ENCODE data around the gene PCDHB7.
"Not testable (repeated sequence)": the region's sequence is repeated elsewhere in the genome, so short reads cannot be mapped to it uniquely, and the experiment has no call there.

Gene PCDHB7

DNA sequence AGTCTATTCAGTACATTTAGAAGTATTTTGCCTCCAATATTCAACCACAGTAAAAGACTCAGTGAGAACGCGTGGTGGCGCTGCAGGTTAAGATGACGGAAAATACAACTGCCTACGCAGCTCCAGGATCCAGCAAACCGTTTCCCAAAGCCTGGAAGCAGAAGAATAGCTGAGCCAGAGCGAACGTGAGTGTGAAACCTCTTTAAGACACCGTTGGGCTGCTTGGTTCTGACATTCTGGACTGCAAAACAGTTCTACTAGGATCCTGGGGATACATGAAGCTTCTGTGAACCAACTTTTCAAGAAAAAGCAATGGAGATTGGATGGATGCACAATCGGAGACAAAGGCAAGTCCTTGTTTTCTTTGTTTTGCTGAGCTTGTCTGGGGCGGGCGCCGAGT is 9.8 kb downstream of the PCDHB7 start, which contains the start of gene PCDHB16:
Gene PCDHB16, plus strand, starts transcription at position 140 of the 400 bp plus-strand sequence. Its CDS starts 173 bp downstream, at position 313.
- no peak for FAIRE-seq

GRCh38 chr5:141184117-141184855 is 11.8 kb downstream of the PCDHB7 start:
- not testable (repeated sequence) for FAIRE-seq

DNA sequence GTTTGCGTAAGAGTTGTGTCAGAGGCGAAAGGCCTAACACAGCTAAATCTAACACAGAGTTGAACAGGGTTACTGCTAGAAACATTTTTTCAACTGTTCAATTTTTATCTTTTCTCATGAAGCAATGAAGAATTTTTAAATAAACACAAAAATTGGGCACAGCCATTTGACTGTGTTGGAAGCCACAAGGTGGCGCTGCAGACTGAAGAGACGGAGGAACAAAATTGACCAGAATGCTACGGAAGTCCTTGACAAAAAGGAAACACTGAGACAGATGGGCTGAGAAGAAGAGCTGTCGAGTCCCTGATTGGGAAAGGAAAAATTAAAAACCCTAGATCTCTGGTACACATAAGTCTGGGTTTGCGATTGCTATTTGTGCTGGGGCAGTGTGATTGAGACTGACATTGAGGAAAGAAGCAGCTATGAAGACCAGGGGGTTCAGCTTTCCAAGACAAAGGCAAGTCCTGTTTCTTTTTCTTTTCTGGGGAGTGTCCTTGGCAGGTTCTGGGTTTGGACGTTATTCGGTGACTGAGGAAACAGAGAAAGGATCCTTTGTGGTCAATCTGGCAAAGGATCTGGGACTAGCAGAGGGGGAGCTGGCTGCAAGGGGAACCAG is 14.6 kb downstream of the PCDHB7 start, which contains the start of gene PCDHB9:
Gene PCDHB9, plus strand, starts transcription at position 265 of the 616 bp plus-strand sequence. Its CDS starts 158 bp downstream, at position 423.
- no peak for FAIRE-seq

DNA sequence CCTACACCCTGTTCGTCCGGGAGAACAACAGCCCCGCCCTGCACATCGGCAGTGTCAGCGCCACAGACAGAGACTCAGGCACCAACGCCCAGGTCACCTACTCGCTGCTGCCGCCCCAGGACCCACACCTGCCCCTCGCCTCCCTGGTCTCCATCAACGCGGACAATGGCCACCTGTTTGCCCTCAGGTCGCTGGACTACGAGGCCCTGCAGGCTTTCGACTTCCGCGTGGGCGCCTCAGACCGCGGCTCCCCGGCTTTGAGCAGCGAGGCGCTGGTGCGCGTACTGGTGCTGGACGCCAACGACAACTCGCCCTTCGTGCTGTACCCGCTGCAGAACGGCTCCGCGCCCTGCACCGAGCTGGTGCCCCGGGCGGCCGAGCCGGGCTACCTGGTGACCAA is 16.2 kb downstream of the PCDHB7 start:
- FAIRE-seq: not testable (repeated sequence)

- FAIRE-seq: not testable (repeated sequence)
Measured at GRCh38 chr5:141189131-141189530, 16.7 kb downstream of the PCDHB7 start.

- FAIRE-seq: no peak
Measured at GRCh38 chr5:141192110-141192725, 19.8 kb downstream of the PCDHB7 start, which contains the start of gene PCDHB10. PCDHB10 (plus strand) TSS chr5:141192353; CDS start chr5:141192553, 200 bp downstream.

GRCh38 chr5:141194332-141194731 is 21.9 kb downstream of the PCDHB7 start:
- FAIRE-seq: not testable (repeated sequence)

DNA sequence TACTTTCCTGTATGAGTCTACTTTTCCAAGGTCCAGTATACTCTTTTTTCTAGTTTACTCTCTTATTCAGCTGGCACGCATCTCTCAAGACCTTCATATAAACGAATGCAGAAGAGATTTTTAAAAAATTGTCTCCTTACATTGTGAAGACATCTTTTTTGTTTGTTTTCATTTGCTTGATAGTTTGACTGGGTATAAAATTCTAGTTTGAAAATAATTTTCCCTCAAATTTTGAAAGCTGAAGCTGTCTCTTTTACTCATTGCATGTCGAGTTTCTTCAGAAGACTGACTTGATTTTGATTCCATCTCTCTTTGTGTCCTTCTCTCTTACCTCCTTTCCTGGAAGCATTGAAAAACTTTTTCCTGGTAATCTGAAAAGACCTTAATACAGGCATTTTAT is 23.9 kb downstream of the PCDHB7 start:
- FAIRE-seq: no peak

- no peak for FAIRE-seq
Measured at GRCh38 chr5:141199359-141200235, 27.2 kb downstream of the PCDHB7 start, which contains the start of gene PCDHB11. PCDHB11 (plus strand) TSS chr5:141199627; CDS start chr5:141199775, 148 bp downstream.

- not testable (repeated sequence) for FAIRE-seq
Measured at GRCh38 chr5:141201126-141201525, 28.7 kb downstream of the PCDHB7 start.

GRCh38 chr5:141201646-141202045 is 29.2 kb downstream of the PCDHB7 start:
- FAIRE-seq: not testable (repeated sequence)

- FAIRE-seq: no peak
Measured at GRCh38 chr5:141208478-141208877, 36.0 kb downstream of the PCDHB7 start, which contains the start of gene PCDHB12. PCDHB12 (plus strand) TSS chr5:141208719; CDS start chr5:141208908, 189 bp downstream.

DNA sequence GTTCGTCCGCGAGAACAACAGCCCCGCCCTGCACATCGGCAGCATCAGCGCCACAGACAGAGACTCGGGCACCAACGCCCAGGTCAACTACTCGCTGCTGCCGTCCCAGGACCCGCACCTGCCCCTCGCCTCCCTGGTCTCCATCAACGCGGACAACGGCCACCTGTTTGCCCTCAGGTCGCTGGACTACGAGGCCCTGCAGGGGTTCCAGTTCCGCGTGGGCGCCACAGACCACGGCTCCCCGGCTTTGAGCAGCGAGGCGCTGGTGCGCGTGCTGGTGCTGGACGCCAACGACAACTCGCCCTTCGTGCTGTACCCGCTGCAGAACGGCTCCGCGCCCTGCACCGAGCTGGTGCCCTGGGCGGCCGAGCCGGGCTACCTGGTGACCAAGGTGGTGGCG is 37.8 kb downstream of the PCDHB7 start:
- FAIRE-seq: not testable (repeated sequence)

GRCh38 chr5:141210849-141211248 is 38.4 kb downstream of the PCDHB7 start:
- not testable (repeated sequence) for FAIRE-seq

GRCh38 chr5:141213656-141214339 is 41.4 kb downstream of the PCDHB7 start, which contains the start of gene PCDHB13:
PCDHB13 (plus strand) TSS chr5:141213919; CDS start chr5:141214124, 205 bp downstream.
- not testable (repeated sequence) for FAIRE-seq

GRCh38 chr5:141214583-141214982 is 42.1 kb downstream of the PCDHB7 start:
- FAIRE-seq: not testable (repeated sequence)

DNA sequence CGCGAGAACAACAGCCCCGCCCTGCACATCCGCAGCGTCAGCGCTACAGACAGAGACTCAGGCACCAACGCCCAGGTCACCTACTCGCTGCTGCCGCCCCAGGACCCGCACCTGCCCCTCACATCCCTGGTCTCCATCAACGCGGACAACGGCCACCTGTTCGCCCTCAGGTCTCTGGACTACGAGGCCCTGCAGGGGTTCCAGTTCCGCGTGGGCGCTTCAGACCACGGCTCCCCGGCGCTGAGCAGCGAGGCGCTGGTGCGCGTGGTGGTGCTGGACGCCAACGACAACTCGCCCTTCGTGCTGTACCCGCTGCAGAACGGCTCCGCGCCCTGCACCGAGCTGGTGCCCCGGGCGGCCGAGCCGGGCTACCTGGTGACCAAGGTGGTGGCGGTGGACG is 43.1 kb downstream of the PCDHB7 start:
- not testable (repeated sequence) for FAIRE-seq

GRCh38 chr5:141216035-141216434 is 43.6 kb downstream of the PCDHB7 start:
- FAIRE-seq: not testable (repeated sequence)

DNA sequence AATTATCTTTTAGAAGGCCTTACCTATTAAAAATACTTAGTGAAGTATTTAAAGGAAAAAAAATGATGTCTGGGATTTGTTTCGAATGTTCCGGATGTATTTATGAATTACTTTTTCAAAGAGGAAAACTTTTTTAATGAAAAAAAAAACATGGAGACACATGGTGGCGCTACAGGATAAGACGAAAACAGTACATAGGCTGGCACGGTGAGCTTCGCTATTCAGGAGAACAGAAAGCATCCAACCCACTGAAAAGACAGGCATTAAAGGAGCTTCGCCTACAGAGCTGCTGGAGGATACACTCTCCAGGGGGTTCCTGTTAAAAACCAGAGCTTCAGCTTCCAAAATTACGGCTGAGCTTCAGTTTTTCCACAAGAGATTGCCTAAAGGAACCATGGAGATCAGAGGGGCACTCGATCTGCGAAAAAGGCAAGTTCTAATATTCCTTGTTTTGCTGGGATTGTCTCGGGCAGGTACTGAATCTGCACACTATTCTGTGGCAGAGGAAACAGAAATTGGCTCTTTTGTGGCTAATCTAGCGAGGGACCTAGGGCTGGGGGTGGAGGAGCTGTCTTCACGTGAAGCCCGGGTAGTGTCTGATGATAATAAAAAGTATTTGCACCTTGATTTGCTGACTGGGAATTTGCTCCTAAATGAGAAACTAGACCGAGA is 50.8 kb downstream of the PCDHB7 start, which contains the start of gene PCDHB14:
Gene PCDHB14, plus strand, starts transcription at position 232 of the 672 bp plus-strand sequence. Its CDS starts 163 bp downstream, at position 395.
- no peak for FAIRE-seq

DNA sequence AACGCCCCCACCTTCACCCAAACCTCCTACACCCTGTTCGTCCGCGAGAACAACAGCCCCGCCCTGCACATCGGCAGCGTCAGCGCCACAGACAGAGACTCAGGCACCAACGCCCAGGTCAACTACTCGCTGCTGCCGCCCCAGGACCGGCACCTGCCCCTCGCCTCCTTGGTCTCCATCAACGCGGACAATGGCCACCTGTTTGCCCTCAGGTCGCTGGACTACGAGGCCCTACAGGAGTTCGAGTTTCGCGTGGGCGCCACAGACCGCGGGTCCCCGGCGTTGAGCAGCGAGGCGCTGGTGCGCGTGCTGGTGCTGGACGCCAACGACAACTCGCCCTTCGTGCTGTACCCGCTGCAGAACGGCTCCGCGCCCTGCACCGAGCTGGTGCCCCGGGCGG is 52.4 kb downstream of the PCDHB7 start:
- FAIRE-seq: not testable (repeated sequence)

GRCh38 chr5:141225421-141225820 is 53.0 kb downstream of the PCDHB7 start:
- not testable (repeated sequence) for FAIRE-seq

Data from islet of Langerhans (tissue), 1 donor.